ENCODE data around the gene SEMA6A. TPM values are rescaled to one million over a fixed set of nuclear protein-coding genes. Genes with fewer than 3 reads are reported as not detected.

The SEMA6A gene
- total and polyA plus RNA-seq, 2 experiments from 2014 or later = 233 to 400 TPM

- Histone ChIP-seq H3K9me2 (ENCODE audit: insufficient read depth) (no peaks in the 10 kb centered on the region), H3K36me3 (ENCODE audit: insufficient read depth) (peaks cover 25% of the 10 kb centered on the region), H3K4me1 (ENCODE audit: insufficient read depth) (peaks cover 75% of the 10 kb centered on the region), H3K4me2 (no peak overlapping the region), H2AFZ (no peak overlapping the region), H4K20me1 (replicated peaks; ENCODE audit: insufficient read depth) (peaks cover 12% of the 10 kb centered on the region; the same call in 1 of the 2 replicates), H3F3A (replicated peaks; ENCODE audit: low read depth) (peaks cover 16% of the 10 kb centered on the region), H3K27me3 (ENCODE audit: insufficient read depth) (no peaks in the 10 kb centered on the region), H3K27ac (ENCODE audit: low read depth) (no peak overlapping the region), H3K79me2 (replicated peaks; ENCODE audit: insufficient read depth) (no peaks in the 10 kb centered on the region), H3K4me3 (no peak overlapping the region)
- Mint-ChIP-seq H3K9me3 (peaks cover 5% of the 10 kb centered on the region; the same call in 2 of the 3 replicates), H3K27me3 (ENCODE audit: insufficient read depth, low read depth, poor library complexity) (peaks cover 45% of the 10 kb centered on the region), H3K4me3 (no peak overlapping the region), H3K27ac (peak overlapping the region; percentile 89), H3K4me1 (peaks cover 81% of the 10 kb centered on the region), H3K36me3 (ENCODE audit: low read depth) (peaks cover 50% of the 10 kb centered on the region)
- DNase-seq (ENCODE audit: low spot score) = no peak
- TF ChIP-seq, protein P1, sequence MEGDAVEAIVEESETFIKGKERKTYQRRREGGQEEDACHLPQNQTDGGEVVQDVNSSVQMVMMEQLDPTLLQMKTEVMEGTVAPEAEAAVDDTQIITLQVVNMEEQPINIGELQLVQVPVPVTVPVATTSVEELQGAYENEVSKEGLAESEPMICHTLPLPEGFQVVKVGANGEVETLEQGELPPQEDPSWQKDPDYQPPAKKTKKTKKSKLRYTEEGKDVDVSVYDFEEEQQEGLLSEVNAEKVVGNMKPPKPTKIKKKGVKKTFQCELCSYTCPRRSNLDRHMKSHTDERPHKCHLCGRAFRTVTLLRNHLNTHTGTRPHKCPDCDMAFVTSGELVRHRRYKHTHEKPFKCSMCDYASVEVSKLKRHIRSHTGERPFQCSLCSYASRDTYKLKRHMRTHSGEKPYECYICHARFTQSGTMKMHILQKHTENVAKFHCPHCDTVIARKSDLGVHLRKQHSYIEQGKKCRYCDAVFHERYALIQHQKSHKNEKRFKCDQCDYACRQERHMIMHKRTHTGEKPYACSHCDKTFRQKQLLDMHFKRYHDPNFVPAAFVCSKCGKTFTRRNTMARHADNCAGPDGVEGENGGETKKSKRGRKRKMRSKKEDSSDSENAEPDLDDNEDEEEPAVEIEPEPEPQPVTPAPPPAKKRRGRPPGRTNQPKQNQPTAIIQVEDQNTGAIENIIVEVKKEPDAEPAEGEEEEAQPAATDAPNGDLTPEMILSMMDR (conservative IDR thresholded peaks at IDR 0.05; ENCODE audit: low read depth in 2 of 2) = no peak
- 0 out of 2 replicates have a peak, but pooled peaks have one; percentile 38 for TF ChIP-seq POLR2AphosphoS5 (IDR thresholded peaks at IDR 0.05; ENCODE audit: low read depth)
- no peak for ATAC-seq
Observed at GRCh38 chr5:116446356-116447005, 128.1 kb downstream of the SEMA6A start.

DNA sequence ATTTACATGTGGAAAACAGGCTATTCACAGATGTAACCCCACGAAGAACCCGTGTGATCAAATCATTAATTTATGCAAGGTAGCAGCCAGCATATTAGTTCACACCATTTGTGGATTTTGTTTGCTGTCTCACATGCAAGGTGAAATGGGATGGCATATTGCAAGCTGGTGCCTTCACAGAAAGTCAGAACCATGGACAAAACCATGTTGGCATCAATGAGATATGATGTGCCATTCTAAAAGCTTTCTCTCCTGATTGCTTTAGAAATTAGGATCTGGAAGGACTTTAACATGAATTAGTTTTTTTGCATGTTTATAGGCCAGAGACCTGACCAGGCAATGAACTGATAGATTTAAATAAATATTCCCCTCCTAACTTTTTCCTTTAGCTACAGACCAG is 129.3 kb downstream of the SEMA6A start:
- Mint-ChIP-seq H3K27ac (no peak overlapping the region), H3K4me1 (peaks cover 76% of the 10 kb centered on the region), H3K4me3 (no peak overlapping the region), H3K9me3 (peaks cover 5% of the 10 kb centered on the region; the same call in 2 of the 3 replicates), H3K36me3 (ENCODE audit: low read depth) (peaks cover 45% of the 10 kb centered on the region), H3K27me3 (ENCODE audit: insufficient read depth, low read depth, poor library complexity) (peaks cover 54% of the 10 kb centered on the region)
- H3K36me3 ChIP-seq (ENCODE audit: insufficient read depth) = peaks cover 25% of the 10 kb centered on the region
- H3K4me1 ChIP-seq (ENCODE audit: insufficient read depth) = peaks cover 75% of the 10 kb centered on the region
- no peak overlapping the region for H3K27ac ChIP-seq (ENCODE audit: low read depth)
- H3K9me2 ChIP-seq (ENCODE audit: insufficient read depth) = no peaks in the 10 kb centered on the region
- peaks cover 12% of the 10 kb centered on the region; the same call in 1 of the 2 replicates for H4K20me1 ChIP-seq (replicated peaks; ENCODE audit: insufficient read depth)
- DNase-seq (ENCODE audit: low spot score) (no peak), ATAC-seq (no peak)
- H2AFZ ChIP-seq = no peak overlapping the region
- no peak for TF ChIP-seq ZNF114 (CRISPR knock-in tag; IDR thresholded peaks at IDR 0.05)
- TF ChIP-seq EZH2 (IDR thresholded peaks at IDR 0.05; ENCODE audit: low read depth, unreplicated experiment) = no peak
- TF ChIP-seq, protein P1 (conservative IDR thresholded peaks at IDR 0.05; ENCODE audit: low read depth in 2 of 2) = no peak
- TF ChIP-seq, protein P2, sequence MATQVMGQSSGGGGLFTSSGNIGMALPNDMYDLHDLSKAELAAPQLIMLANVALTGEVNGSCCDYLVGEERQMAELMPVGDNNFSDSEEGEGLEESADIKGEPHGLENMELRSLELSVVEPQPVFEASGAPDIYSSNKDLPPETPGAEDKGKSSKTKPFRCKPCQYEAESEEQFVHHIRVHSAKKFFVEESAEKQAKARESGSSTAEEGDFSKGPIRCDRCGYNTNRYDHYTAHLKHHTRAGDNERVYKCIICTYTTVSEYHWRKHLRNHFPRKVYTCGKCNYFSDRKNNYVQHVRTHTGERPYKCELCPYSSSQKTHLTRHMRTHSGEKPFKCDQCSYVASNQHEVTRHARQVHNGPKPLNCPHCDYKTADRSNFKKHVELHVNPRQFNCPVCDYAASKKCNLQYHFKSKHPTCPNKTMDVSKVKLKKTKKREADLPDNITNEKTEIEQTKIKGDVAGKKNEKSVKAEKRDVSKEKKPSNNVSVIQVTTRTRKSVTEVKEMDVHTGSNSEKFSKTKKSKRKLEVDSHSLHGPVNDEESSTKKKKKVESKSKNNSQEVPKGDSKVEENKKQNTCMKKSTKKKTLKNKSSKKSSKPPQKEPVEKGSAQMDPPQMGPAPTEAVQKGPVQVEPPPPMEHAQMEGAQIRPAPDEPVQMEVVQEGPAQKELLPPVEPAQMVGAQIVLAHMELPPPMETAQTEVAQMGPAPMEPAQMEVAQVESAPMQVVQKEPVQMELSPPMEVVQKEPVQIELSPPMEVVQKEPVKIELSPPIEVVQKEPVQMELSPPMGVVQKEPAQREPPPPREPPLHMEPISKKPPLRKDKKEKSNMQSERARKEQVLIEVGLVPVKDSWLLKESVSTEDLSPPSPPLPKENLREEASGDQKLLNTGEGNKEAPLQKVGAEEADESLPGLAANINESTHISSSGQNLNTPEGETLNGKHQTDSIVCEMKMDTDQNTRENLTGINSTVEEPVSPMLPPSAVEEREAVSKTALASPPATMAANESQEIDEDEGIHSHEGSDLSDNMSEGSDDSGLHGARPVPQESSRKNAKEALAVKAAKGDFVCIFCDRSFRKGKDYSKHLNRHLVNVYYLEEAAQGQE (IDR thresholded peaks at IDR 0.05; ENCODE audit: unreplicated experiment) = peak; percentile 14
- H3K4me2 ChIP-seq = no peak overlapping the region
- peaks cover 16% of the 10 kb centered on the region for H3F3A ChIP-seq (replicated peaks; ENCODE audit: low read depth)
- H3K79me2 ChIP-seq (replicated peaks; ENCODE audit: insufficient read depth) = no peaks in the 10 kb centered on the region
- 0 out of 2 replicates have a peak, but pooled peaks cover 5% of the 10 kb centered on the region for H3K27me3 ChIP-seq (ENCODE audit: insufficient read depth)
- H3K4me3 ChIP-seq = no peak overlapping the region

All from GM23338 (cell line).